Mesenchymal stem cell (in vitro differentiated cells and primary cell): ENCODE results near the gene ZNF367.
"Not testable (repeated sequence)": the region's sequence is repeated elsewhere in the genome, so short reads cannot be mapped to it uniquely, and the experiment has no call there.

Experiments used
- DNase-seq: peaks from one replicate; pipeline ENCODE4 v3.0.0-alpha.2; 2013
- H2AFZ ChIP-seq: one replicate; pipeline ENCODE4 v1.6.1; 2013; ENCODE audit warnings: low read depth, mild to moderate bottlenecking, control low read depth, inconsistent platforms, low read length, moderate library complexity
- H2AK5ac ChIP-seq: 2 replicates; pipeline ENCODE4 v1.6.1; 2013; ENCODE audit warnings: low read length, moderate library complexity, mild to moderate bottlenecking, inconsistent platforms; ENCODE audit not compliant: severe bottlenecking
- H2BK120ac ChIP-seq: one replicate; pipeline ENCODE4 v1.6.1; 2013; ENCODE audit warnings: low read depth, mild to moderate bottlenecking, inconsistent platforms, low read length, moderate library complexity
- H2BK12ac ChIP-seq, 2 experiments: one replicate each; pipeline ENCODE4 v1.6.1; 2013; ENCODE audit warnings: inconsistent platforms in 2 of 2, low read length in 2 of 2, mild to moderate bottlenecking in 2 of 2, moderate library complexity in 2 of 2, control low read depth in 1 of 2
- H2BK15ac ChIP-seq: one replicate; pipeline ENCODE4 v1.6.1; 2013; ENCODE audit warnings: mild to moderate bottlenecking, low read depth, inconsistent platforms; ENCODE audit not compliant: poor library complexity, severe bottlenecking
- H2BK5ac ChIP-seq: 2 replicates; pipeline ENCODE4 v1.6.1; 2013; ENCODE audit warnings: low read depth, mild to moderate bottlenecking, low read length, control low read depth, inconsistent platforms; ENCODE audit not compliant: poor library complexity, severe bottlenecking
- H3K14ac ChIP-seq, 2 experiments: one replicate each; pipeline ENCODE4 v1.6.1; 2013; ENCODE audit warnings: inconsistent platforms in 2 of 2, low read length in 2 of 2, control low read depth in 1 of 2, mild to moderate bottlenecking in 1 of 2, moderate library complexity in 1 of 2
- H3K18ac ChIP-seq, 2 experiments: one replicate each; pipeline ENCODE4 v1.6.1; 2013; ENCODE audit warnings: inconsistent platforms in 2 of 2, low read length in 2 of 2, control low read depth in 1 of 2, low read depth in 1 of 2, mild to moderate bottlenecking in 1 of 2
- H3K23ac ChIP-seq, 2 experiments: one replicate each; pipeline ENCODE4 v1.6.1; 2013; ENCODE audit warnings: inconsistent platforms in 2 of 2, low read length in 2 of 2, mild to moderate bottlenecking in 2 of 2, moderate library complexity in 2 of 2, control low read depth in 1 of 2
- H3K27ac ChIP-seq: 2 replicates; pipeline ENCODE4 v1.5.1; 2013; ENCODE audit warnings: mild to moderate bottlenecking, moderate library complexity, low read length, control low read depth, inconsistent platforms; ENCODE audit not compliant: poor library complexity, severe bottlenecking
- H3K27me3 ChIP-seq, 2 experiments: 2 replicates each; pipeline versions ENCODE4 v1.6.1 to v1.7.0; 2013; ENCODE audit warnings: low read length in 2 of 2, mild to moderate bottlenecking in 2 of 2, moderate library complexity in 2 of 2, control low read depth in 1 of 2, inconsistent platforms in 1 of 2; ENCODE audit not compliant: control insufficient read depth in 1 of 2, insufficient read depth in 1 of 2
- H3K36me3 ChIP-seq, 2 experiments: 2 replicates each; pipeline versions ENCODE4 v1.6.1 to v1.7.0; 2013; ENCODE audit warnings: low read length in 2 of 2, control low read depth in 1 of 2, inconsistent platforms in 1 of 2, low read depth in 1 of 2, mild to moderate bottlenecking in 1 of 2; ENCODE audit not compliant: insufficient read depth in 2 of 2, control insufficient read depth in 1 of 2
- H3K4ac ChIP-seq, 2 experiments: one replicate each; pipeline ENCODE4 v1.6.1; 2013; ENCODE audit warnings: inconsistent platforms in 2 of 2, low read length in 2 of 2, mild to moderate bottlenecking in 2 of 2, moderate library complexity in 2 of 2, control low read depth in 1 of 2, low read depth in 1 of 2
- H3K4me1 ChIP-seq: 2 replicates; pipeline ENCODE4 v1.6.1; 2013; ENCODE audit warnings: low read depth, low read length, control low read depth; ENCODE audit not compliant: control insufficient read depth, insufficient read depth
- H3K4me2 ChIP-seq: 2 replicates; pipeline ENCODE4 v1.6.1; 2013; ENCODE audit warnings: low read length, mild to moderate bottlenecking, inconsistent platforms; ENCODE audit not compliant: poor library complexity, severe bottlenecking
- H3K4me3 ChIP-seq, 2 experiments: 2 replicates each; pipeline versions ENCODE4 v1.5.1 to v1.7.0; 2013; ENCODE audit warnings: low read length in 2 of 2, mild to moderate bottlenecking in 2 of 2, control low read depth in 1 of 2, low read depth in 1 of 2; ENCODE audit not compliant: insufficient read depth in 1 of 2
- H3K79me1 ChIP-seq: replicated peaks from 2 replicates; pipeline ENCODE4 v1.6.1; 2013; ENCODE audit warnings: mild to moderate bottlenecking, control low read depth, low read length, inconsistent platforms; ENCODE audit not compliant: poor library complexity, severe bottlenecking
- H3K9ac ChIP-seq: 2 replicates; pipeline ENCODE4 v1.7.0; 2013; ENCODE audit warnings: mild to moderate bottlenecking, low read length, moderate library complexity
- H3K9me3 ChIP-seq: 2 replicates; pipeline ENCODE4 v1.7.0; 2013; ENCODE audit warnings: mild to moderate bottlenecking, low read length; ENCODE audit not compliant: control insufficient read depth
- H4K8ac ChIP-seq: one replicate; pipeline ENCODE4 v1.6.1; 2013; ENCODE audit warnings: inconsistent platforms, mild to moderate bottlenecking, low read length, moderate library complexity
- H4K91ac ChIP-seq: one replicate; pipeline ENCODE4 v1.6.1; 2013; ENCODE audit warnings: mild to moderate bottlenecking, low read length, inconsistent platforms
- WGBS: methylation state at CpG from one replicate; pipeline ENCODE4 v1.1.7; 2013; ENCODE audit warnings: mixed read lengths; 5-methylcytosine and 5-hydroxymethylcytosine counted together

ZNF367 gene

GRCh38 chr9:96379461-96379860 is 38.7 kb downstream of the ZNF367 start:
- Histone ChIP-seq H3K27ac (no peak overlapping the region), H2BK120ac (no peak overlapping the region), H3K9ac (no peak overlapping the region), H2BK12ac (no peak overlapping the region), H3K9me3 (no peaks in the 10 kb centered on the region), H3K79me1 (peaks cover 15% of the 10 kb centered on the region), H2BK15ac (no peak overlapping the region), H2AFZ (no peak overlapping the region), H3K36me3 (peaks cover 14 to 17% of the 10 kb centered on the region in 2 experiments), H3K4ac (no peak overlapping the region), H3K4me1 (peaks cover 20% of the 10 kb centered on the region), H3K27me3 (no peaks in the 10 kb centered on the region), H3K4me3 (no peak overlapping the region), H3K14ac (no peak overlapping the region), H2BK5ac (no peak overlapping the region), H4K91ac (no peak overlapping the region), H2AK5ac (no peak overlapping the region), H3K4me2 (no peak overlapping the region), H3K18ac (no peak overlapping the region), H3K23ac (no peak overlapping the region), H4K8ac (no peak overlapping the region)
- WGBS: 94% methylated on average over 2 of the region's 2 CpGs
- no peak for DNase-seq

- Histone ChIP-seq H3K27me3 (no peaks in the 10 kb centered on the region), H2BK5ac (no peak overlapping the region), H3K14ac (no peak overlapping the region), H2BK120ac (no peak overlapping the region), H3K4me3 (no peak overlapping the region), H2AFZ (no peak overlapping the region), H4K8ac (no peak overlapping the region), H3K9me3 (no peaks in the 10 kb centered on the region), H3K79me1 (peaks cover 15% of the 10 kb centered on the region), H3K4me2 (no peak overlapping the region), H3K27ac (peak overlapping the region; percentile 54), H3K18ac (no peak overlapping the region), H3K36me3 (peaks cover 14 to 17% of the 10 kb centered on the region in 2 experiments), H2AK5ac (no peak overlapping the region), H3K4ac (no peak overlapping the region), H2BK12ac (no peak overlapping the region), H3K23ac (no peak overlapping the region), H2BK15ac (no peak overlapping the region), H3K9ac (no peak overlapping the region), H3K4me1 (peaks cover 20% of the 10 kb centered on the region), H4K91ac (no peak overlapping the region)
- no peak for DNase-seq
- WGBS: 90% methylated on average over 3 of the region's 3 CpGs
Measured at GRCh38 chr9:96378187-96378586, 40.0 kb downstream of the ZNF367 start.

DNA sequence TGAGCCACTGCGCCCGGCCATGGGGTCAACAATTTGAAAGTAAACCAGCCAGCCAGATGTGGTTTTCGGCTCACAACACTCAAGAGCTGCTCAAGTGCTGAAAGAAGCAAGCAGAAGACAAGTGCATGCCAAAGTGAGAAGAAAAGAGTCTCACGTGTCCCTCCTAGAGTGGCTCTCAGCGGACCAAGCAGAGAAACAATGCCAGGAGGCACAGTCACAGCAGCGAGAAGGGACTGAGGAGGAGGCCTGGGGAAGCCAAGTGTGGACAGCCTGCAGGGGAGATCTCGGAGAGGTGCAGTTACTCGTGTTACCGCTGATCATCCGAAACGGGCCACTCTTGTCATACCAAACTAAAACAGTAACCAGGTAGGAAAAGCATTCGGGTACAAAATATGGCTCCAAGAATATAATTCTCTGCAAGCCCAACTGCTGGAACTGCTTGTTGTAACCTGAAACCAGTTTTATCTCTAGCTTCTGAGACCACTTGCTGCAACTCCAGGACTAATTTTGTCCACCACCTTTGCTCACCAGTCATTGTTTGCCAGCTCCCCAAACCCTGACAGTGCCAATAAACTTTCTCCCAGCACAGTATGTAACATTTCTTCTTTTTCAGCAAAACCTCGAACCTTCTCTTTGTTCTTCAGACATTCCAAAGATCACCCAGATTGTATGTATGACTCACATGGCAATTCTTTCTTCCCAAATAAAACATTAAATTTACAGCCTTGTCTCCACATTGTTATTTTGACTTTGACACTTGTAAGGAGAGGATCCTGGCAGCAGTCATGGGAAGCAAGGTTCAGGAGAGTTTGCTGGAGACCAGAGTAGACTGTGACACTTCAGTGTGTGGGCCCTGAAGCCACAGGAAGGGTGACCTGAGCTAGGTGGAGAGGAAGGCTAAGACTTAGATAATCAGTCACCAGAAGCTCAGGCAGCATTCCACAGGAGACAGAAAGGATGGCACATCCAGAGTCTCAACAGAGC is 41.0 kb downstream of the ZNF367 start:
- H2BK12ac ChIP-seq: no peak overlapping the region
- H3K9me3 ChIP-seq: no peaks in the 10 kb centered on the region
- no peak overlapping the region for H3K18ac ChIP-seq
- WGBS: 87% methylated on average over 13 of the region's 13 CpGs
- peaks cover 18% of the 10 kb centered on the region for H3K79me1 ChIP-seq
- no peaks in the 10 kb centered on the region for H3K27me3 ChIP-seq
- no peak overlapping the region for H2BK15ac ChIP-seq
- no peak overlapping the region for H2BK120ac ChIP-seq
- no peak overlapping the region for H2AK5ac ChIP-seq
- no peak overlapping the region for H3K14ac ChIP-seq
- H3K23ac ChIP-seq: no peak overlapping the region
- no peak overlapping the region for H3K4ac ChIP-seq
- H2AFZ ChIP-seq: no peak overlapping the region
- peaks cover 20% of the 10 kb centered on the region for H3K4me1 ChIP-seq
- peak; percentile 22 for DNase-seq
- H3K4me2 ChIP-seq: no peak overlapping the region
- no peak overlapping the region for H4K8ac ChIP-seq
- no peak overlapping the region for H3K4me3 ChIP-seq
- peak overlapping the region; percentile 54 for H3K27ac ChIP-seq
- H4K91ac ChIP-seq: no peak overlapping the region
- H3K36me3 ChIP-seq: peaks cover 14 to 17% of the 10 kb centered on the region in 2 experiments
- no peak overlapping the region for H3K9ac ChIP-seq
- H2BK5ac ChIP-seq: no peak overlapping the region

- not testable (repeated sequence) for H2BK5ac ChIP-seq, H2BK12ac ChIP-seq, H4K91ac ChIP-seq, H4K8ac ChIP-seq, H3K18ac ChIP-seq, H3K36me3 ChIP-seq, H2BK120ac ChIP-seq, H3K9me3 ChIP-seq, DNase-seq, H3K4me2 ChIP-seq, H3K27me3 ChIP-seq, H3K4me3 ChIP-seq, H2AK5ac ChIP-seq, H2BK15ac ChIP-seq, H3K27ac ChIP-seq, H3K4me1 ChIP-seq, H3K9ac ChIP-seq, H3K23ac ChIP-seq, H3K4ac ChIP-seq, H3K14ac ChIP-seq, H2AFZ ChIP-seq
- 98% methylated on average over 6 of the region's 6 CpGs for WGBS
- H3K79me1 ChIP-seq: peaks cover 13% of the 10 kb centered on the region
Measured at GRCh38 chr9:96375507-96375906, 42.7 kb downstream of the ZNF367 start.
